IPS-18a (cell line): ENCODE data around the gene SNX1.

ENCODE experiments used
- H3K27ac ChIP-seq: one replicate; pipeline ENCODE4 v1.5.1; 2013; ENCODE audit warnings: low read length
- H3K27me3 ChIP-seq: one replicate; pipeline ENCODE4 v1.6.1; 2013; ENCODE audit warnings: mild to moderate bottlenecking, low read length; ENCODE audit not compliant: control insufficient read depth, insufficient read depth
- H3K36me3 ChIP-seq: one replicate; pipeline ENCODE4 v1.6.1; 2013; ENCODE audit warnings: low read depth, low read length; ENCODE audit not compliant: control insufficient read depth
- H3K4me1 ChIP-seq: one replicate; pipeline ENCODE4 v1.6.1; 2013; ENCODE audit warnings: low read depth, low read length; ENCODE audit not compliant: control insufficient read depth
- H3K4me3 ChIP-seq: one replicate; pipeline ENCODE4 v1.5.1; 2013; ENCODE audit warnings: low read length
- H3K9ac ChIP-seq: one replicate; pipeline ENCODE4 v1.6.1; 2013; ENCODE audit warnings: mild to moderate bottlenecking, low read length, moderate library complexity
- H3K9me3 ChIP-seq: one replicate; pipeline ENCODE4 v1.6.1; 2013; ENCODE audit warnings: low read depth, low read length; ENCODE audit not compliant: control insufficient read depth

Gene SNX1

GRCh38 chr15:64090527-64090926 is 5.3 kb upstream of the SNX1 start:
- H3K4me1 ChIP-seq: peaks cover 13% of the 10 kb centered on the region
- H3K27ac ChIP-seq: no peak overlapping the region
- H3K27me3 ChIP-seq: no peaks in the 10 kb centered on the region
- H3K9me3 ChIP-seq: no peaks in the 10 kb centered on the region
- H3K4me3 ChIP-seq: no peak overlapping the region
- H3K9ac ChIP-seq: no peak overlapping the region
- H3K36me3 ChIP-seq: peaks cover 9% of the 10 kb centered on the region

GRCh38 chr15:64092075-64092820 is 3.5 kb upstream of the SNX1 start:
- Histone ChIP-seq H3K9ac (peak overlapping the region; percentile 91), H3K9me3 (no peaks in the 10 kb centered on the region), H3K4me1 (peaks cover 13% of the 10 kb centered on the region), H3K36me3 (peaks cover 9% of the 10 kb centered on the region), H3K27me3 (no peaks in the 10 kb centered on the region), H3K4me3 (peak overlapping the region; percentile 95), H3K27ac (no peak overlapping the region)

GRCh38 chr15:64092864-64093626 is 2.7 kb upstream of the SNX1 start:
- Histone ChIP-seq H3K36me3 (peaks cover 5% of the 10 kb centered on the region), H3K27me3 (no peaks in the 10 kb centered on the region), H3K27ac (peak overlapping the region; percentile 89), H3K9me3 (no peaks in the 10 kb centered on the region), H3K4me3 (peak overlapping the region; percentile 95), H3K4me1 (peaks cover 13% of the 10 kb centered on the region), H3K9ac (peak overlapping the region; percentile 91)

- peaks cover 13% of the 10 kb centered on the region for H3K4me1 ChIP-seq
- no peaks in the 10 kb centered on the region for H3K27me3 ChIP-seq
- H3K36me3 ChIP-seq: no peaks in the 10 kb centered on the region
- peak within 1 kb of the TSS; percentile 89 for H3K27ac ChIP-seq
- peak within 1 kb of the TSS; percentile 91 for H3K9ac ChIP-seq
- H3K4me3 ChIP-seq: peak within 1 kb of the TSS; percentile 95
- H3K9me3 ChIP-seq: no peaks in the 10 kb centered on the region
Measured at GRCh38 chr15:64093627-64094417, 2.0 kb upstream of the SNX1 start, which contains the start of gene CIAO2A. CIAO2A (minus strand) TSS chr15:64093838; CDS start chr15:64093768, 70 bp downstream.

- Histone ChIP-seq H3K36me3 (no peaks in the 10 kb centered on the region), H3K27ac (no peak overlapping the region), H3K9me3 (no peaks in the 10 kb centered on the region), H3K4me1 (peaks cover 13% of the 10 kb centered on the region), H3K4me3 (peak overlapping the region; percentile 91), H3K9ac (no peak overlapping the region), H3K27me3 (no peaks in the 10 kb centered on the region)
Measured at GRCh38 chr15:64095431-64095794, 369 bp upstream of the SNX1 start.

DNA sequence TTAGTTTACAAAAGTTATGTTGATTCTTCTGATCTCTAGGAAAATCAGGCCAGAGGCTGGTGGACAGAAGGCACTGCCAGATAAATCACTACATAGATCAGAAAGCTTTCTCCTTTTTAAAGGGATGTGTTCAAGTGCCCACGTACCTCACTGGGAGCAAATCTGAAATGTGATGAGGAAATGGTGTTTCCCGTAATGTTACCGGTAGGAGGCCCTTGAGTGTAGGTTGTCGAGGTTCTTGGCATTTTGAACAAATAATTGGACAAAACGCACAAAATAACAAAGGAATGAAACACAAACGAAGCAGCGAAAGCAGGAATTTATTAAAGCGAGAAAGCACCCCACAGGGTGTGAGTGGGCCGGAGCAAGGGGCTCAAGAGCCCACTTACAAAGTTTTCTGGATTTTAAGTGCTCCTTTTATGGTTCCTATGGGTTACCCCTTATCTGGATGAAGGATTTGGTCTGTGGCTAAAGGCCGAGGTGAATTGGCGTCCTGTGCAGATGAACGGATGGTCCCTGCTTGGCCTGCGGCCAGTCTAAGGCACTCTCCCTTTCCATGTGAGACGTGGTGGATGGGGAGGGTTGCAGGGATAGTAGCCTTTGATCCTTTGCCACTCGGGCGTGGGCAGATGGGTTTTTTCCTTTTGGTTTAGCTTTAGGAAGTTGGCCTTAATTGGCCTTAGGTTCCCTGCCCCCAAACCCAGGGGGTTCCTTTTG is 1.0 kb downstream of the SNX1 start:
- peak overlapping the region; percentile 75 for H3K9ac ChIP-seq
- H3K27ac ChIP-seq: no peak overlapping the region
- peaks cover 13% of the 10 kb centered on the region for H3K4me1 ChIP-seq
- H3K9me3 ChIP-seq: no peaks in the 10 kb centered on the region
- H3K36me3 ChIP-seq: no peaks in the 10 kb centered on the region
- no peaks in the 10 kb centered on the region for H3K27me3 ChIP-seq
- H3K4me3 ChIP-seq: peak overlapping the region; percentile 91

- H3K4me1 ChIP-seq: peaks cover 6% of the 10 kb centered on the region
Measured at GRCh38 chr15:64099379-64099778, 3.6 kb downstream of the SNX1 start.

DNA sequence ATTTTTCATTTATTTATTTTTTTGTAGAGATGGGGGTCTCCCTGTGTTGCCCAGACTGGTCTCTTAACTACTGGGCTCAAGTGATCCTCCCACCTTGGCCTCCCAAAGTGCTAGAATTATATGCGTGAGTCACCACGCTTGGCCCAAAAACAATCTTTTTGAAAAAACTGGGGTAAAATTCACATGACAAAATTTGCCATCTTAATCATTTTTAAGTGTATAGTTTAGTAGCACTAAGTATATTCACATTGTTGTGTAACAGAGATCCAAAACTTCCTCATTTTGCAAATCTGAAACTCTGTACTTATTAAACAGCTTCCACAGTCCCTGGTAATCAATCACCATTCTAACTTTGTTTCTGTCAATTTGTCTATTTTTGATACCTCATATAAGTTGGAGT is 5.2 kb downstream of the SNX1 start:
- no peak overlapping the region for H3K9ac ChIP-seq
- no peaks in the 10 kb centered on the region for H3K36me3 ChIP-seq
- H3K27me3 ChIP-seq: no peaks in the 10 kb centered on the region
- no peak overlapping the region for H3K4me3 ChIP-seq
- H3K9me3 ChIP-seq: no peaks in the 10 kb centered on the region
- H3K27ac ChIP-seq: no peak overlapping the region
- no peaks in the 10 kb centered on the region for H3K4me1 ChIP-seq

More at GRCh38 chr15:64099379-64099778, 3.6 kb downstream of the SNX1 start:
- Histone ChIP-seq H3K27me3 (no peaks in the 10 kb centered on the region), H3K36me3 (no peaks in the 10 kb centered on the region), H3K4me3 (no peak overlapping the region), H3K27ac (no peak overlapping the region), H3K9ac (no peak overlapping the region), H3K9me3 (no peaks in the 10 kb centered on the region)

GRCh38 chr15:64102497-64102896 is 6.7 kb downstream of the SNX1 start:
- Histone ChIP-seq H3K27ac (no peak overlapping the region), H3K27me3 (no peaks in the 10 kb centered on the region), H3K9ac (no peak overlapping the region), H3K4me1 (no peaks in the 10 kb centered on the region), H3K9me3 (no peaks in the 10 kb centered on the region), H3K36me3 (no peaks in the 10 kb centered on the region), H3K4me3 (no peak overlapping the region)

DNA sequence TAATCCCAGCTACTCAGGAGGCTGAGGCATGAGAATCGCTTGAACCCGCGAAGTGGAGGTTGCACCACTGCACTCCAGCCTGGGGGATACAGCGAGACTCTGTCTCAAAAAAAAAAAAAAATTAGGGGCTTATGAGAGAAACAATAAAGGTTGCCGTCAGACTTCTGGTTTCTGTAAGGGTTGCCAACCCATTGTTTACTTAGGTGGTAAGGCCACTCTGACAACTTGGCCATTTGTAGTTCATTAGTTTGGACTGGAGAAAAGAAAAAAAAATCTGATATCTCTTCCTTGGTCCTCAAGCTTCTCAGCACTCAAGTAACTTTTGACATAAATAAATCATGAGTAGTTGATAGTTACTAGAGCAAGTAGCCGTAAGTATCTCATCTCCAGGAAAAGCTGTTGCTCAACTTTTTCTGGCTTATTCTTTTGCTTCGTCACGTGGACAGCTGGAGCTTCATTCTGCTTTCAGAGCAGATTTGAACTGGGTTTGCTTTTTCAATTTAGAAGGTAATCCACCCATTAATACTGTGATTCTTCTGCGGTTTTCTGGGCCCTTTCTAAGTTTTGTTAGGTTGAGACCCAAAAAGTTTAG is 9.4 kb downstream of the SNX1 start:
- Histone ChIP-seq H3K4me3 (no peak overlapping the region), H3K9me3 (no peaks in the 10 kb centered on the region), H3K27ac (no peak overlapping the region), H3K36me3 (no peaks in the 10 kb centered on the region), H3K27me3 (no peaks in the 10 kb centered on the region), H3K9ac (no peak overlapping the region), H3K4me1 (no peaks in the 10 kb centered on the region)
